Endometrial microvascular endothelial cells (primary cell): Measurements from ENCODE around the gene CHFR. TPM values are rescaled to one million over a fixed set of nuclear protein-coding genes. Genes with fewer than 3 reads are reported as not detected.
"Not testable (repeated sequence)": the region's sequence is repeated elsewhere in the genome, so short reads cannot be mapped to it uniquely, and the experiment has no call there.

Experiments
- in situ Hi-C: cut with HindIII; loops from 2 replicates; pipeline ENCODE4 v1.10.0; 2017; ENCODE audit warnings: low sequenced_read_pairs, low pct_unique_long_range_greater_than_20kb; ENCODE audit errors: inconsistent ontology term
- total RNA-seq: library from RNA; depleted of rRNA; stranded (reverse); fragments of >200 nt; gene quantifications from one replicate; pipeline ENCODE4 v1.2.3, GENCODE V29; 2015; ENCODE audit errors: inconsistent ontology term

The CHFR gene
- total RNA-seq, 1 donor from 2014 or later: 31.5 TPM

GRCh38 chr12:132848521-132848920, 38.9 kb downstream of the CHFR start:
- in situ Hi-C loops: no loop called here

DNA sequence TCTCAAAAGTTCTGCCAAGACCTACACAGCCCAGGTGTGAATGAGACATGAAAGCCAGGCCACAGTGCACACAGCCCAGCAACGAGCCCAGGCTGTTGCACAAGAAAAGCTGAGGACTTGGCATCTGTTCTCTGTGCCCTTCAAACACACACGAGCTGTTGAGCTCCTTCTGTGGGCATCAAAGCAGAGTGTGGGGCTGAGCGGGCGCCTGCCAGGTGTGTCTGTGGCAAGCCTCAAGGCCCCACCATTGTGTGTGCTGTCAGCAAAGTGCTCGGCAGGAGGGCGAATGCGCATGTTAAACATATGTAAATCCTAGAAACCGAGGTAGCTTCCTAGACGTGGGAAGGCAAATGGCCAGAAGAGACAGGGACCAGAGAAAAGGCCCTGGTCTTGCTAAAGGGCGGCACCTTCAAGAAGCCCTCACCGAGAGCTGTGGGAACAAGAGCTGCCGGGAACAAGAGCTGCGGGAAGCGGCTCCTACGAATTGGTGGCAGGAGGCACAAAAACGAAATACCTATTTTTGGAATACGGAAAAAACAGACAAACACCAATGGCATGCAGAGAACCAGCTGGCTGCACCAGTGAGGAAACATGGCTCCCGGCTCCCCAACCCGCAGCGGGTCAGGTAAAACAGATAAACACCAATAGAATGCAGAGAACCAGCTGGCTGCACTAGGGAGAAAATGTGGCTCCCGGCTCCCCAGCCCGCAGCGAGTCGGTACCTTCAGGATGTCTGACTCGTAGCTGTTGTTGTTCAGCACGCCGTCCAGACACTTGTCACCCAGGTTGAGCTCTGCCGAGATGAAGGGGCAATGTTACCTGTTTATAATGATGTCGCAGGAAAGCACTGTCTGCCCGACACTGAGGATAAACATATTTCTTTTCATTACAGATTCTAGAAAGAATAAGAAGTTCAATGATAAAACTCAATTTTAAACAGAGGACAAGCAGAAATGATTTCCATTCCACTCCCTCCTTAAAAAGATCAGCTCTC, 39.7 kb downstream of the CHFR start:
- in situ Hi-C loops: no loop called here

DNA sequence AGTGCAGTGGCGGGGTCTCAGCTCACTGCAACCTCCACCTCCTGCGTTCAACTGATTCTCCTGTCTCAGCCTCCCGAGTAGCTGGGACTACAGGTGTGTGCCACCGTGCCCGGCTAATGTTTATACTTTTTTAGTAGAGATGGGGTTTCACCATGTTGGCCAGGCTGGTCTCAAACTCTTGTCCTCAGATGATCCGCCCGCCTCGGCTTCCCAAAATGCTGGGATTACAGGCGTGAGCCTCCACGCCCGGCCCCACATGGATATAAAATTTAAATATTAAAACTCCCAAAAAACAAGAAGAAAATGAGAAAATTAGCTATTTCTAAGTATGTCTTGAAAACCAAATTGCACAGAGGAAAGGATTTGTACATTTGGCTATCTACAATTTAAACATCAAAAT, 42.7 kb downstream of the CHFR start:
- in situ Hi-C loops: not testable (repeated sequence)

DNA sequence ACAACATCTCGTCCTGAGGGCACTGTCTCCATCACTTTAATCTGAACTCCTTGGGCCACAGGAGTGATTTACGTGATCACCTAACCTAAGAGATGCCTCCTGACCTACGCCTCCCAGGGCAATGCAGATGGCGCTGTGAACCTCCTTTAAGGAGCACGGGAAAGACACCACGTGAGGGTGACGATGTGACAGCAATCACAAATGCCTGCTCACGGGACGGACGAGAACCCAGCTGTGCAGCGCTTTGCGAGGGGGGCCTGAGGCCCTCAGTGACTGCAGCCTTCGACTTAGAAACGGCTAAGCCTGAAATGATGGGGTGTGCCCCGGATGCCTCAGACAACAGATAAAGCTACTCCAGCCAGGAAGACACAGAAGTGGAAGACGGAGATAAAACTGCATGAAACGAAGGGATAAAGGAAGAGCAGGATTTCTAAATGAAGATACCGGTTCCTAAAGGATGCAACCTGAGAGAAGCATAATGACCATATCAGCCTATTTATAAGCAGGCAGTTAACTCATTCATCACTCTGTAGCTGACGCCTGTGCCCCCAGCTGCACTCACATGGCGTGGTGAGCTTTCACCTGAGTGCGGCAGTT, 44.9 kb downstream of the CHFR start:
- in situ Hi-C loops: no loop called here

GRCh38 chr12:132841151-132841550, 46.3 kb downstream of the CHFR start:
- in situ Hi-C loops: no loop called here

DNA sequence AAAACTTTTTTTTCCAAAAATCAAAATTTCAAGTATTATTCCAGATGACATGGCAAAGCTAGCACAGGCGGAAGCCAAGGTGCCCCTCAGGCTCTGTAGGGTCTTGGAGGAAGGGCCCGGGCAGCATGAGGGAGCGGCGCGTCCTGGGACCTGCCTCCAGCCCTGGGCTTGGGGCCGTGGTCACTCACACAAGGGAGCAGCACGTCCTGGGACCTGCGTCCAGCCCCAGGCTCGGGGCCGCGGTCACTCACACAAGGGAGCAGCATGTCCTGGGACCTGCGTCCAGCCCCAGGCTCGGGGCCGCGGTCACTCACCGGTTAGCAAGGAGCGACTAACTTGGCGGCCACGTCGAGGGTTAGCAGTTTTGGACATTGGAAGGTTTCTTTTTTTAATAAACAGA, 46.9 kb downstream of the CHFR start:
- in situ Hi-C loops: no loop called here

- in situ Hi-C loops: no loop called here
These were observed 47.7 kb downstream of the CHFR start for GRCh38 chr12:132839558-132840235.

GRCh38 chr12:132838410-132839080, 48.9 kb downstream of the CHFR start:
- in situ Hi-C loops: no loop called here

GRCh38 chr12:132837693-132838409, 49.6 kb downstream of the CHFR start:
- in situ Hi-C loops: no loop called here

DNA sequence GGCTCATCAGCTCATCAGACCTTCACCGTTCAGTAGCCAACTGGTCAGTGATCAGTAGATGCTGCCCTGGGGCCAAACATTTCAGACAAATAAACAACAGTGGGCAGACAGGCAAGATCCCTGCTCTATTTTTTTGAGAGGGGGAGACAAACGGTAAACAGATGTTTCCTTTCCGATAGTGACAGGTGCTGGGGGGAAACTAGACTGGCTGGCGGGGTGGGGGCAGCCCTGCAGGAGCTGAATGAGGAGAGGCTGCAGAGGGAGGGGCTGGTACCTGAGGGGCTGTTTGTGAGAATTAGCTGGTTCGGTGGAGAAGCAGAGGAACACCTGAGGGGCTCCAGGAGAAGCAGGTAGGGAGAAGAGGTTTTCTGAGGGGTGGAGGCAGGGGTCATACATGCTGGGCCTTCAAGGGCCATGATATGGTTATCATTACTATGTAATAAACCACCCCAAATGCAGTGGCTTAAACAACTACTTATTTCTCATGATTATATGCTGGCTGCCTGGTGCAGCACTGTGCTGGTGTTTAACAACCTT, 50.5 kb downstream of the CHFR start:
- in situ Hi-C loops: no loop called here

GRCh38 chr12:132836230-132836629, 51.2 kb downstream of the CHFR start:
- in situ Hi-C loops: not testable (repeated sequence)

DNA sequence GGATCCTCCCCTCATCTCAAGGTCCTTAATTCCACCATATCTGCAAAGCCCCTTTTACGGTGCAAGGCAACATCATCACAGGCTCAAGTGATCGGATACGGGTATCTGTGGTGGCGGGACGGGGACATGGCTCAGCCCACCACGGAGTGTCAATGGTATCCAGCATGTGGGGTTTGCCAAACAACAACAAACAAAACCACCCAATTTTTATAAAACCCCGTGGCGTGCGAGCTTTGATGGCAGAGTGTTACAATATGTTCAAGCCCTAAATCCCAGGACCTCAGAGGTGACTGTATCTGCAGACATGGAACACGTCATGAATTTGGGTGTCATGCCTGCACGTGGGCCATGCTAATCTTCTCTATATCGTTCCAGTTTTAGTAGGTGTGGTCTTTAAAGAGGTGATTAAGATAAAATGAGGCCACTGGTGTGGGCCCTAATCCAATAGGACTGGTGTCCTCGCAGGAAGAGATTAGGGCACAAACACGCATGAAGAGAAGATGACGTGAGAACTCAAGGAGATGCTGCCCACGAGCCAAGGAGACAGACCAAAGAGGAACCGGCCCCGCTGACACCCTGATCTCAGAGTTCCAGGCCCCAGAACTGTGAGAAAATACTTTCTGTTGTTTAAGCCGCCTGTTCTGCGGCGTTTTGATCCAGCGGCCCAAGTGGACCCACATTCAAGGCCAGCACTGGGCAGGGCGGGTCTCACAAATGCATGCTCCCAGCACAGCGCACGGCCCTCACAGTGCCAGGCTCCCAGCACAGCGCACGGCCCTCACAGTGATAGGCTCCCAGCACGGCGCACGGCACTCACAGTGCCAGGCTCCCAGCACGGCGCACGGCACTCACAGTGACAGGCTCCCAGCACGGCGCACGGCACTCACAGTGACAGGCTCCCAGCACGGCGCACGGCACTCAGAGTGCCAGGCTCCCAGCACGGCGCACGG, 52.1 kb downstream of the CHFR start:
- in situ Hi-C loops: no loop called here

GRCh38 chr12:132834181-132834711, 53.2 kb downstream of the CHFR start:
- in situ Hi-C loops: no loop called here

DNA sequence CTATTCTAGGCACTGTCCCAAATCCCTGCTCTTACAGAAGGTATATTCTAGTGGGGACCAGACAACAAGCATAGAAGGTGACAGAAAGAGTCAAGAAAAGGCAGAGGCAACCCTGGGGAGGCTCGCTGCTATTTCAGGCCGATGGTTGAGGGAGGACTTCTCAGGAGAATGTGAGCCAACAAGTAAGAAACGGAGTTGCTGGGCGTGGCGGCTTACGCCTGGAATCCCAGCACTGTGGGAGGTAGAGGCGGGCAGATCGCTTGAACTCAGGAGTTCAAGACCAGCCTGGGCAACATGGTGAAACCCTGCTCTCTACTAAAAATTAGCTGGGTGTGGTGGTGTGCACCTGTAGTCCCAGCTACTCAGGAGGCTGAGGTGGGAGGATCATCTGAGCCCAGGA, 54.1 kb downstream of the CHFR start:
- in situ Hi-C loops: no loop called here

DNA sequence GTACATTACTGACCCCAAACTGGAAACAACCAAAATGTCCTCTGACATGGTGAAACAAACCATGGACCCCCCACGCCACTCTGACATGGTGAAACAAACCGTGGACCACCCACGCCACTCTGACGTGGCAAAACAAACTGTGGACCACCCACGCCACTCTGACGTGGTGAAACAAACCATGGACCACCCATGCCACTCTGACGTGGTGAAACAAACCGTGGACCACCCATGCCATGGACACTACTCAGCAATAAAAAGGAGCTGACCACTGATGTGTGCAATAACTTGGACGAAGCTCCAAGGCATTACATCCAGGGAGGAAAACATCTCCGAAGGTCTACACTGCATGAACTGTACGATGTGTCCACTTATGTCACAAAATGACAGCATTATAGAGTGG, 55.6 kb downstream of the CHFR start:
- in situ Hi-C loops: no loop called here

DNA sequence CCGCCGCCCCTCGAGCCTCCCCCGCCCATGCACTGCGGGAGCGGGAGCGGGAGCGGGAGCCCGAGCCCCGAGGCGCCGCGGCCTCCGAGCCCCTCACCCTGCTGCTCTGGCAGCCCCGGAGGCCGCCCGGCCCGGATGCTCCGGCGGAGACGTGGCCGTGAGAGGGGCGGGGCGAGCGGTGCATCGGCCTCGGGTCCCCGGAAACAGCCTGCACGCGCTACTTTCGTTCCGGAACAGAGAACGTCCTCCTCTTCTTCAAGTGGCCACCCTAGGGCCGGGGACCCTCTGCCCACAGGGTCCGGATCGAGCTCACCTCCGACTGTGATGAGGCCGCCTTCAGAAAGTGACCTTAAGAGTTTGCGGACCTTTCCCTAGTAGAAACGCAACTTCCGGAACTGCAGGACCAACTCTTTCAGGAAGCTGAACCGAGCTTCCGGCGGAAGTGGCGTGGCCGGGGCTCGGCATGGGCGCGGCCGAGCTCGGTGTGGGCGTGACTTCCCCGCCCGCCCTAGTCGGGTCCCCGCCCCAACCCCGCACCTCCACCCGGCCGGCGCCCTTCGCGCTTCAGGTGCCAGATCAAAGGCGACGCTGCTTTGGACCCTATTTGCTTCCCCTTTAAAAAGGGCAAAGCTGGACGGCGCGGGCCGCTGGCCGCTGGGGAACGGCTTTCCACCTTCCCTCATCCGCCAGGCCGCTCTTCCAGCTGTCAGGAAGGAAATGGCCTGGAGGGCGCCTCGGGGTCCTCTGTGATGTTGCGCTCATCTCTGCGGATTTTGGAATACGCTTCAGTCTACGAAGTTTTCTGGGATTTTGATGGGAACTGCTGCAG, 58.5 kb downstream of the CHFR start, which contains the start of gene GOLGA3:
TSS of gene GOLGA3 (minus strand) at position 164 of the 829 bp plus-strand sequence. CDS start 6,741 bp downstream, outside the sequence.
- in situ Hi-C loops: no loop called here
